Adrenal gland (tissue), 12 donors: ENCODE results near the gene DOCK4. TPM values are rescaled to one million over a fixed set of nuclear protein-coding genes. Genes with fewer than 3 reads are reported as not detected.
A peak's percentile ranks its signal among the peaks of the same experiment; 100 is the strongest.

Experiments used
- DNase-seq, 7 donors: peaks; one replicate each; pipeline ENCODE4 v3.0.0-alpha.2; 2019 to 2020
- H3K27ac ChIP-seq, 5 donors: fragments of 200-600 bp; sonication (generic) in 4 of 5; 1 replicate in 3 of 5; 2 replicates in 2 of 5; pipeline versions ENCODE4 v1.5.1 to v1.8.0; 2016 to 2020; ENCODE audit warnings: mild to moderate bottlenecking in 1 of 5
- H3K27me3 ChIP-seq: fragments of 200-600 bp; 2 replicates; pipeline ENCODE4 v1.8.0; 2021
- H3K36me3 ChIP-seq, 2 donors: fragments of 200-600 bp; replicated peaks in 1 of 2; 1 replicate in 1 of 2; 2 replicates in 1 of 2; pipeline versions ENCODE4 v1.5.1 to v1.8.0; 2018 to 2022
- H3K4me1 ChIP-seq, 2 donors: fragments of 200-600 bp; replicated peaks in 1 of 2; 1 replicate in 1 of 2; 2 replicates in 1 of 2; pipeline versions ENCODE4 v1.5.1 to v1.8.0; 2018 to 2021
- H3K4me3 ChIP-seq, 4 donors: fragments of 200-600 bp; sonication (generic) in 3 of 4; one replicate each; pipeline ENCODE4 v1.5.1; 2016 to 2018
- H3K9me3 ChIP-seq, 3 donors: fragments of 200-600 bp; sonication (generic) in 1 of 3; replicated peaks in 1 of 3; 1 replicate in 2 of 3; 2 replicates in 1 of 3; pipeline versions ENCODE4 v1.5.1 to v1.8.0; 2016 to 2021
- CTCF ChIP-seq, 6 experiments: fragments of 450-650 bp in 4 of 6; fragments of 200-600 bp in 2 of 6; sonication (generic) in 1 of 6; IDR thresholded peaks; 1 replicate in 5 of 6; 2 replicates in 1 of 6; pipeline versions ENCODE4 v1.5.1 to v1.8.0; 2016 to 2021; ENCODE audit warnings: antibody characterized with exemption in 6 of 6, mild to moderate bottlenecking in 2 of 6, moderate library complexity in 1 of 6
- POLR2A ChIP-seq, 2 donors: fragments of 450-650 bp; IDR thresholded peaks; one replicate each; pipeline ENCODE4 v1.6.1; 2017; ENCODE audit warnings: antibody characterized with exemption in 2 of 2, mild to moderate bottlenecking in 2 of 2, moderate library complexity in 1 of 2
- WGBS, 4 donors: extraction: QIAGEN DNeasy Blood & Tissue Kit in 2 of 4; methylation state at CpG; one replicate each; pipeline versions ENCODE4 v1.1.5 to v1.1.7; 2013 to 2017; 5-methylcytosine and 5-hydroxymethylcytosine counted together
- intact Hi-C, 2 donors: fragments of 100-400 bp; cut with DNase I; formaldehyde crosslinking; loops; one replicate each; pipeline versions ENCODE4 v1.14.1 to v1.15.0; 2022 to 2023
- polyA plus RNA-seq, 3 donors: library from polyadenylated mRNA; stranded (reverse); fragments of 200-250 nt in 2 of 3; fragments of 350-450 nt in 1 of 3; fragmentation: Illumina TruSeq in 1 of 3; extraction: RNeasy Lipid Tissue Mini Kit (QIAGEN cat#74804) in 1 of 3; gene quantifications; one replicate each; pipeline ENCODE4 v1.2.3, GENCODE V29; 2013 to 2014
- total RNA-seq, 9 donors: library from RNA; depleted of rRNA in 4 of 9; stranded (reverse); fragments of >200 nt in 4 of 9; fragments of 120-200 nt in 1 of 9; fragmentation: NEBNext Ultra II Directional in 1 of 9; extraction: Animal tissue kit (Norgen Biotek cat#: 25700) in 1 of 9; gene quantifications; one replicate each; pipeline versions ENCODE4 v1.1.0 to v1.2.4, GENCODE V29; 2013 to 2023
- donor health status: healthy with polysubstance abuse.
- donor health status: Bipolar disorder and iron deficiency.
- donor health status: DM: yes; HTN: yes; CAD: no.
- donor health status: DM: no; HTN: no; CAD: no.
- donor health status: DM: no; HTN: no; CAD: no.
- donor health status: DM: yes; HTN: yes; CAD: no.

The DOCK4 gene
- total and polyA plus RNA-seq, 12 donors, result 6.2 to 37.6 (median 21.1) TPM

- intact Hi-C loops, result no loop called here
- Histone ChIP-seq H3K27me3 (no peaks in the 10 kb centered on the region), H3K9me3 (no peaks in the 10 kb centered on the region), H3K36me3 (no peaks in the 10 kb centered on the region), H3K4me1 (peaks cover 0 to 3% of the 10 kb centered on the region in 2 donors), H3K4me3 (no peak overlapping the region), H3K27ac (no peak overlapping the region)
- no peak for DNase-seq
- WGBS, 4 donors, result 87 to 93% (median 90%) methylated on average over 3 of the region's 3 CpGs
- TF ChIP-seq CTCF (IDR thresholded peaks at IDR 0.05) (no peak), POLR2A (IDR thresholded peaks at IDR 0.05) (no peak)
These were observed 39.1 kb downstream of the DOCK4 start for GRCh38 chr7:112167147-112167546.

GRCh38 chr7:112162784-112163506, 43.3 kb downstream of the DOCK4 start:
- 68 to 71% (median 70%) methylated on average over 6 of the region's 6 CpGs for WGBS, 4 donors
- no peaks in the 10 kb centered on the region for H3K36me3 ChIP-seq
- no peak for TF ChIP-seq POLR2A (IDR thresholded peaks at IDR 0.05)
- no peak for TF ChIP-seq CTCF (IDR thresholded peaks at IDR 0.05)
- H3K4me3 ChIP-seq, result no peak overlapping the region
- H3K27me3 ChIP-seq, result no peaks in the 10 kb centered on the region
- intact Hi-C loops, result no loop called here
- no peak for DNase-seq
- H3K27ac ChIP-seq, result peak overlapping the region in 1 of 5 donors; percentile 41
- no peaks in the 10 kb centered on the region for H3K9me3 ChIP-seq
- H3K4me1 ChIP-seq, result peaks cover 10 to 34% of the 10 kb centered on the region in 2 donors

- Histone ChIP-seq H3K36me3 (no peaks in the 10 kb centered on the region), H3K4me3 (no peak overlapping the region), H3K9me3 (no peaks in the 10 kb centered on the region), H3K4me1 (peaks cover 10 to 34% of the 10 kb centered on the region in 2 donors), H3K27me3 (no peaks in the 10 kb centered on the region), H3K27ac (peak overlapping the region in 1 of 5 donors; percentile 41)
- no peak for TF ChIP-seq POLR2A (IDR thresholded peaks at IDR 0.05)
- TF ChIP-seq CTCF (IDR thresholded peaks at IDR 0.05), result no peak
- 58 to 63% (median 62%) methylated on average over 2 of the region's 2 CpGs for WGBS, 4 donors
- DNase-seq, result peak in 6 of 7 donors; percentile 16 to 59 (median 30)
- intact Hi-C loops, result no loop called here
These were observed 43.9 kb downstream of the DOCK4 start for GRCh38 chr7:112162142-112162766.

- TF ChIP-seq CTCF (IDR thresholded peaks at IDR 0.05) (no peak), POLR2A (IDR thresholded peaks at IDR 0.05) (no peak)
- no peaks in the 10 kb centered on the region for H3K27me3 ChIP-seq
- no peak for DNase-seq
- WGBS, 4 donors, result 67 to 79% (median 77%) methylated on average over 3 of the region's 3 CpGs
- no peaks in the 10 kb centered on the region for H3K9me3 ChIP-seq
- H3K4me3 ChIP-seq, result no peak overlapping the region
- peak overlapping the region in 1 of 5 donors; percentile 47 for H3K27ac ChIP-seq
- intact Hi-C loops, result no loop called here
- peaks cover 10 to 34% of the 10 kb centered on the region in 2 donors for H3K4me1 ChIP-seq
- H3K36me3 ChIP-seq, result no peaks in the 10 kb centered on the region
These were observed 44.7 kb downstream of the DOCK4 start for GRCh38 chr7:112161253-112162141.
